HL-60 (cell line): ENCODE measurements around the gene CASP6.

Source experiments
- GABPA ChIP-seq: IDR thresholded peaks from 2 replicates; pipeline ENCODE4 v1.6.1; 2012; ENCODE audit warnings: low read depth
- POLR2AphosphoS5 ChIP-seq: IDR thresholded peaks from 2 replicates; pipeline ENCODE4 v1.6.1; 2012; ENCODE audit warnings: low read depth
- TF ChIP-seq, protein P1 (sequence below): IDR thresholded peaks from 2 replicates; pipeline ENCODE4 v1.6.1; 2012; ENCODE audit warnings: low read depth; ENCODE audit not compliant: insufficient replicate concordance
- TF ChIP-seq, protein P2 (sequence below): IDR thresholded peaks from one replicate; pipeline ENCODE4 v1.5.1; 2011; ENCODE audit warnings: low read length, control low read depth, inconsistent platforms; ENCODE audit not compliant: insufficient read depth

DNA sequence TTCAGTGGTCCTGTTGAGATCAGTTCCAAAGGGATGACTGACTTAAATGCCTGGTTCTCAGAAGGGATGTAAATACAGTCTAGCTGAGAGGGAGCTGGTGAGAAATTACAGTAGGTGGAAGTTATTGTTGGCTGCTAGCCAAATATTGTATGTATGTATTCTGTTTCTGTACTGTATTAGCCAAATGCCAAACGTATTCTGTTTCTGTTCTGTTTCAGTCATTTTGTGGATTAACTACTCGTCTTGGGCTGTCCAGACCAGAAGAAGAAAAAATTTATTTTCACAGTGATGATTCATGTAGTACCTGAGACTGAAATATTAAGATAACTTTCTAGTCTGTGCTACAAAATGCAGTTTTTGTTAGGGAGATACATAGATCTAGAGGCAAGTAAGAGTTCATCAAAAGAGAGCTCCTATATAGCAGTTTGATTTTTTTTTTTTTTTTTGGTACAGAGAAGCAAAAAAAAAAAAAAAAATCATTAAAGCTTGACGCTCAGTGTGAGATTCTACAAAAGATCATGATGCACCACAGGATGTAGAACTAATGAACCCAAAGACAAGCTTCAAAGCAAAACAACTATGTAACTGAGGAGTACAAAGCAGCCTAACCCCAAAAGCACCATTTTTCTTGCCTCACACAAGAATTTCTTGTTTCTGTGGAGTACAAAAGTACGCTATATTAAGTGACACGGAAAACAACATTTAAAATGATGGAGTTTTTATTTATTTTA lies 54.8 kb downstream of the CASP6 start:
- TF ChIP-seq POLR2AphosphoS5 = no peak
- TF ChIP-seq, protein P1, sequence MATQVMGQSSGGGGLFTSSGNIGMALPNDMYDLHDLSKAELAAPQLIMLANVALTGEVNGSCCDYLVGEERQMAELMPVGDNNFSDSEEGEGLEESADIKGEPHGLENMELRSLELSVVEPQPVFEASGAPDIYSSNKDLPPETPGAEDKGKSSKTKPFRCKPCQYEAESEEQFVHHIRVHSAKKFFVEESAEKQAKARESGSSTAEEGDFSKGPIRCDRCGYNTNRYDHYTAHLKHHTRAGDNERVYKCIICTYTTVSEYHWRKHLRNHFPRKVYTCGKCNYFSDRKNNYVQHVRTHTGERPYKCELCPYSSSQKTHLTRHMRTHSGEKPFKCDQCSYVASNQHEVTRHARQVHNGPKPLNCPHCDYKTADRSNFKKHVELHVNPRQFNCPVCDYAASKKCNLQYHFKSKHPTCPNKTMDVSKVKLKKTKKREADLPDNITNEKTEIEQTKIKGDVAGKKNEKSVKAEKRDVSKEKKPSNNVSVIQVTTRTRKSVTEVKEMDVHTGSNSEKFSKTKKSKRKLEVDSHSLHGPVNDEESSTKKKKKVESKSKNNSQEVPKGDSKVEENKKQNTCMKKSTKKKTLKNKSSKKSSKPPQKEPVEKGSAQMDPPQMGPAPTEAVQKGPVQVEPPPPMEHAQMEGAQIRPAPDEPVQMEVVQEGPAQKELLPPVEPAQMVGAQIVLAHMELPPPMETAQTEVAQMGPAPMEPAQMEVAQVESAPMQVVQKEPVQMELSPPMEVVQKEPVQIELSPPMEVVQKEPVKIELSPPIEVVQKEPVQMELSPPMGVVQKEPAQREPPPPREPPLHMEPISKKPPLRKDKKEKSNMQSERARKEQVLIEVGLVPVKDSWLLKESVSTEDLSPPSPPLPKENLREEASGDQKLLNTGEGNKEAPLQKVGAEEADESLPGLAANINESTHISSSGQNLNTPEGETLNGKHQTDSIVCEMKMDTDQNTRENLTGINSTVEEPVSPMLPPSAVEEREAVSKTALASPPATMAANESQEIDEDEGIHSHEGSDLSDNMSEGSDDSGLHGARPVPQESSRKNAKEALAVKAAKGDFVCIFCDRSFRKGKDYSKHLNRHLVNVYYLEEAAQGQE = no peak
- TF ChIP-seq GABPA = no peak
- TF ChIP-seq, protein P2, sequence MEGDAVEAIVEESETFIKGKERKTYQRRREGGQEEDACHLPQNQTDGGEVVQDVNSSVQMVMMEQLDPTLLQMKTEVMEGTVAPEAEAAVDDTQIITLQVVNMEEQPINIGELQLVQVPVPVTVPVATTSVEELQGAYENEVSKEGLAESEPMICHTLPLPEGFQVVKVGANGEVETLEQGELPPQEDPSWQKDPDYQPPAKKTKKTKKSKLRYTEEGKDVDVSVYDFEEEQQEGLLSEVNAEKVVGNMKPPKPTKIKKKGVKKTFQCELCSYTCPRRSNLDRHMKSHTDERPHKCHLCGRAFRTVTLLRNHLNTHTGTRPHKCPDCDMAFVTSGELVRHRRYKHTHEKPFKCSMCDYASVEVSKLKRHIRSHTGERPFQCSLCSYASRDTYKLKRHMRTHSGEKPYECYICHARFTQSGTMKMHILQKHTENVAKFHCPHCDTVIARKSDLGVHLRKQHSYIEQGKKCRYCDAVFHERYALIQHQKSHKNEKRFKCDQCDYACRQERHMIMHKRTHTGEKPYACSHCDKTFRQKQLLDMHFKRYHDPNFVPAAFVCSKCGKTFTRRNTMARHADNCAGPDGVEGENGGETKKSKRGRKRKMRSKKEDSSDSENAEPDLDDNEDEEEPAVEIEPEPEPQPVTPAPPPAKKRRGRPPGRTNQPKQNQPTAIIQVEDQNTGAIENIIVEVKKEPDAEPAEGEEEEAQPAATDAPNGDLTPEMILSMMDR = no peak
